ENCODE measurements around the gene CLASP2.

DNA sequence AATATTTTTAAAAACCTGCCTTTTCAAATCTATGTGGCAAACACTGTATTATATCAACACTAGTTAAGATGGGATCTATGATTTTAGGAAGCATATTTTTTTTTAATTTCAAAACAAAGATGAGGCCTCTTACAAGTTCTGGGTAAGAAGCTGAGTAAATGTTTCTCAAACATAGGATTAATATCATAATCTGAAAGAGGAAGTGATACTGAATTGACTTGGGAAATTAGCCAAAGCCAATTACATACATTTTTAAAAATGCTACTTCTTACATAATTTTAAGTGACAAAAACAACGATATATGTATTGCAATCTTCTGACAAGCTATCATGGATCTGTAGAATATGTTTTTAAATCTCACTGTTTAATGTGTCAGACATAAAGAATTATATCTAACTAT lies 142.7 kb downstream of the CLASP2 start:
- TF ChIP-seq POLR2A (IDR thresholded peaks at IDR 0.05; ENCODE audit: low read length), result no peak
- TF ChIP-seq GATA1 (IDR thresholded peaks at IDR 0.05; ENCODE audit: low read depth, low read length), result no peak

Measured in erythroblast (primary cell).